Mucosa of rectum (tissue), 2 donors: Measurements from ENCODE around the gene NOTCH2.
"Not testable (repeated sequence)": the region's sequence is repeated elsewhere in the genome, so short reads cannot be mapped to it uniquely, and the experiment has no call there.

Experiments used
- H3K27ac ChIP-seq, 2 donors: one replicate each; pipeline ENCODE4 v1.7.0; 2013; ENCODE audit warnings: inconsistent platforms in 2 of 2, low read depth in 2 of 2, low read length in 2 of 2
- H3K27me3 ChIP-seq, 2 donors: one replicate each; pipeline ENCODE4 v1.7.0; 2013; ENCODE audit warnings: low read length in 2 of 2; ENCODE audit not compliant: control insufficient read depth in 2 of 2, insufficient read depth in 2 of 2
- H3K36me3 ChIP-seq, 2 donors: one replicate each; pipeline ENCODE4 v1.7.0; 2013; ENCODE audit warnings: low read length in 2 of 2; ENCODE audit not compliant: control insufficient read depth in 2 of 2, insufficient read depth in 2 of 2
- H3K4me1 ChIP-seq, 2 donors: one replicate each; pipeline ENCODE4 v1.7.0; 2013; ENCODE audit warnings: low read length in 2 of 2, mild to moderate bottlenecking in 1 of 2; ENCODE audit not compliant: control insufficient read depth in 2 of 2, insufficient read depth in 2 of 2
- H3K4me3 ChIP-seq, 2 donors: one replicate each; pipeline ENCODE4 v1.7.0; 2013; ENCODE audit warnings: low read length in 2 of 2
- H3K9ac ChIP-seq, 2 donors: one replicate each; pipeline ENCODE4 v1.7.0; 2013; ENCODE audit warnings: low read length in 2 of 2, low read depth in 1 of 2, mild to moderate bottlenecking in 1 of 2
- H3K9me3 ChIP-seq, 2 donors: one replicate each; pipeline ENCODE4 v1.7.0; 2013; ENCODE audit warnings: low read length in 2 of 2; ENCODE audit not compliant: control insufficient read depth in 2 of 2
- donor health status: healthy.
- donor health status: Normal muscosa, but diverticular disease.

Gene NOTCH2

GRCh38 chr1:120103768-120104167 lies 34.3 kb upstream of the NOTCH2 start:
- H3K4me3 ChIP-seq, H3K27ac ChIP-seq, H3K9me3 ChIP-seq, H3K27me3 ChIP-seq, H3K4me1 ChIP-seq, H3K9ac ChIP-seq, H3K36me3 ChIP-seq: not testable (repeated sequence)

GRCh38 chr1:120101593-120101992 lies 32.1 kb upstream of the NOTCH2 start:
- not testable (repeated sequence) for H3K9ac ChIP-seq, H3K27ac ChIP-seq, H3K36me3 ChIP-seq, H3K9me3 ChIP-seq, H3K4me3 ChIP-seq, H3K27me3 ChIP-seq, H3K4me1 ChIP-seq

GRCh38 chr1:120100590-120100989 lies 31.1 kb upstream of the NOTCH2 start:
- H3K27me3 ChIP-seq, H3K36me3 ChIP-seq, H3K4me3 ChIP-seq, H3K27ac ChIP-seq, H3K9ac ChIP-seq, H3K4me1 ChIP-seq, H3K9me3 ChIP-seq: not testable (repeated sequence)

- not testable (repeated sequence) for H3K9me3 ChIP-seq, H3K27me3 ChIP-seq, H3K36me3 ChIP-seq, H3K27ac ChIP-seq, H3K4me3 ChIP-seq, H3K9ac ChIP-seq, H3K4me1 ChIP-seq
Observed at GRCh38 chr1:120098986-120099759, 29.7 kb upstream of the NOTCH2 start.

- H3K36me3 ChIP-seq, H3K9ac ChIP-seq, H3K4me1 ChIP-seq, H3K27me3 ChIP-seq, H3K27ac ChIP-seq, H3K4me3 ChIP-seq, H3K9me3 ChIP-seq: not testable (repeated sequence)
Observed at GRCh38 chr1:120096981-120097545, 27.6 kb upstream of the NOTCH2 start.

GRCh38 chr1:120093548-120094181 lies 24.2 kb upstream of the NOTCH2 start:
- not testable (repeated sequence) for H3K27me3 ChIP-seq, H3K9me3 ChIP-seq, H3K36me3 ChIP-seq, H3K4me3 ChIP-seq, H3K27ac ChIP-seq, H3K4me1 ChIP-seq, H3K9ac ChIP-seq

- H3K9ac ChIP-seq, H3K4me3 ChIP-seq, H3K4me1 ChIP-seq, H3K27ac ChIP-seq, H3K9me3 ChIP-seq, H3K36me3 ChIP-seq, H3K27me3 ChIP-seq: not testable (repeated sequence)
Observed at GRCh38 chr1:120092232-120093218, 23.1 kb upstream of the NOTCH2 start.

- not testable (repeated sequence) for H3K4me1 ChIP-seq
Observed at GRCh38 chr1:120090830-120091229, 21.4 kb upstream of the NOTCH2 start.

GRCh38 chr1:120087959-120088358 lies 18.5 kb upstream of the NOTCH2 start:
- not testable (repeated sequence) for H3K4me1 ChIP-seq, H3K27ac ChIP-seq, H3K9ac ChIP-seq, H3K36me3 ChIP-seq, H3K27me3 ChIP-seq, H3K4me3 ChIP-seq, H3K9me3 ChIP-seq

More at GRCh38 chr1:120090830-120091229, 21.4 kb upstream of the NOTCH2 start:
- not testable (repeated sequence) for H3K27me3 ChIP-seq, H3K9ac ChIP-seq, H3K27ac ChIP-seq, H3K9me3 ChIP-seq, H3K36me3 ChIP-seq, H3K4me3 ChIP-seq

GRCh38 chr1:120069920-120070214 lies 405 bp upstream of the NOTCH2 start:
- H3K27ac ChIP-seq, H3K4me3 ChIP-seq, H3K9me3 ChIP-seq, H3K27me3 ChIP-seq, H3K9ac ChIP-seq, H3K4me1 ChIP-seq, H3K36me3 ChIP-seq: not testable (repeated sequence)
